COLO829 (cell line): ENCODE measurements around the gene ALDOC.

Source experiments
- DNase-seq: peaks from one replicate; pipeline ENCODE4 v3.0.0; 2012; ENCODE audit warnings: low spot score

ALDOC gene

GRCh38 chr17:28532050-28532960, 44.4 kb downstream of the ALDOC start:
- DNase-seq: no peak

DNA sequence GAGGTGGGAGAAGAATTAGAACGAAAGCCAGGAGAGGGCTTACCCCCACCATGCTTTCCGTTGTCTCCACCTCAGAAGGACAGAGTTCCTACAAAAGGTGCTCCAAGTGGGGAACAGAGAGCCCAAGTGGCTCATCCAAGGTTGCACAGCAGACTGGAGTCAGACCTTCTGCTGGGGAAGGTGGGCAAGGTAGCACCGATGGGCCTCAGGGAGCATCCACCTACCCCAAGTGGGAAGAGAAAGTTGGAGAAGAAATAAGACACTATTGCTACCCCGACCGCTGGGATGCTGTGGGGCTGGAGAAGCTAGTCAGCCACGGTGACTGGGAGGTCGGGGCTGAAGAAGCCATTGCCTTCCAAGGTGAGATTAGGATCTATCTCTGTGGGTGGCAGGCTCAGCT, 45.8 kb downstream of the ALDOC start:
- DNase-seq: no peak

GRCh38 chr17:28530250-28530649, 46.4 kb downstream of the ALDOC start:
- no peak for DNase-seq

- no peak for DNase-seq
Observed at GRCh38 chr17:28529013-28529400, 47.7 kb downstream of the ALDOC start.

DNA sequence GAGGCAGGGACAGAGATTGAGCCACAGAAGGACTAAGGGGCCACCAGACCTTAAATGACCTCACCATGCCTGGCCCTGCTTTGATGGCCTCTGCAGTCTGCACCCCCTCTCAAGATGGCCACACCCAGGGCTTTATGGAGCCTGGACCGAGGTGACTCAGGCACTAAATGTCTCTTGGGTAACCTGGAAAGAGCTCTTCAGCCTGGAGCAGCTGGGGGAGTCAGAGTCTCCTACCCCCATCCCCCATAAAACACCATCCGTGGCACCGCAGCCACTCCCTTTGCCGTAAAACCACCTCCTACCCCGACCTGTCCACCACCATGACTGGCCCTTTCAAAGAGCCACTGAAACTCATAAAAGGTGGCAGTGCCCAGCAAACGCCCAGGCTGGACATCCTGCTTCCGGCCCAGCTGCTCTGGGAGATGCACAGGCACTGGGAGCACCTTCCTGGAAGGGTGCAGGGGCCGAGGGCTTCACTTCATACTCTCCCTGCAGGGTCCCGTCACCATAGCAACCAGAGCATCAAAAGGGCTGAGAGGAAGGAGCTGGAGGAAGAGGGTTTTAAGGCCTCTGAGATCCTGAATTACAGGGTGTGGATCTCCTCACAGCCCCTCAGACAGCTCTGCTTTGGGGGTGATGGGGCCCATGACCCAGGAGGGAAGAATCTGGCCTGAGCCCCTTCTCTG, 48.2 kb downstream of the ALDOC start:
- DNase-seq: no peak

DNA sequence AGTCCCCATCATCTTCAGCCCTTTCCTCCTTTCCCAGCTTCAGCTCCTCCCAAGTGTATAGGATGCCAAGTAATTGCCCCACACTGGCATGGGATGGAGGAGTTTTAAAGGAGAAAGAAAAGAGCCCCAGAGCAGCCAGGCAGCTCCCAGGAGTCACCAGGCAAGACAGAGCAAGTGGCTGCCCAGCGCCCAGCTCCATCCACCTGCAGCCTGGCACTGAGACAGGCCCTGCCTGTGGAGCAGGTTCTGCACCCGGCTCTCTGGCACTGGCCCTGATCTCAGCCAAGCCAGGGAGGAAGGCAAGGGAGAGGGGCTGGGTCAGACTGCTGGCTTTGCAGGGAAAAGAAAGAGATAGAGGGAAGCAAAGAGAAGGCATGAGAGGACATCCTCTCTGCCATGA, 48.8 kb downstream of the ALDOC start:
- DNase-seq: no peak

DNA sequence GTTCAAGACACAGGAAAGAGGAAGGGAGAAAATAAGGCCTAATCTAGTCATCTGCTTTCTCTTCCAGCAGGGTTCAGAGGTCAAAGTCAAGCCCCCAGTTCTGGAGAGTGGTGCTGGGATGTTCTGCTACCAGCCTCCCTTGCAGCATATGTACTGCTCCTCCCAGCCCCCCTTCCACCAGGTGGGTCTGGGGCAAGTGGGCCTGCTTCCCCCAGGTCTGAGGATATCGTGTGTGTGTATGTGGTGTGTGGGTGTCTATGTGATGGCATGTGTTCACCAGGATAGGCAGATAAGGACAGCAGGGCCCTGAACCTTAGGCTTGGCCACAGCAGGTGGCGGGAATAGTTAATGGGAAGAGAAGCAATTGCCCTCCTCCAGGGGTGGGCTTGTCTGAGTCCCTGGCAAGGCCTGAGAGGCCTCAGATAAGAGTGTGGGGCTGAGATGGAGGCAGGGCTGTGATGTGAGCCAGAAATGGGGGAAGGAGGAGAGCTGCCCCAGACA, 49.5 kb downstream of the ALDOC start:
- DNase-seq: no peak

DNA sequence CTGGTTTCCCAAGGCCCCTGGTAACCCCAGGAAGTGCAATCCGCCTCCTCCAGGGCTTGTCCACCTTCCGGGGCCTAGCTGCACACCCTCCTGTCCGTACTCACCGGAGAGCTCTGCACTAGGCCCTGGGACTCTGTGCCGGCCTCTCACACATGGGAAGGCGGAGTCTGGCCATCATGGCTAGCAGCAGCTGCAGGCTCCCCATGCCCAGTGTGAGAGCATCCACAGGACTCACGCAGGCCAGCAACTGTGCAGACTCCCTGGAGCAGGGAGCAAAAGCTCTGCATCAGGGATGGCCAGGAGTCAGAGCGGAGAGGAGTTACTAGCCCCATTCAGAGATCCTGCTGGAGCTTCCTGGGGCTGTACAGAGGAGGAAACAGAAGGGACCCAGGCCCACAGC, 50.3 kb downstream of the ALDOC start:
- no peak for DNase-seq

- DNase-seq: no peak
Observed at GRCh38 chr17:28524476-28525424, 51.9 kb downstream of the ALDOC start.

- DNase-seq: no peak
Observed at GRCh38 chr17:28523876-28524275, 52.8 kb downstream of the ALDOC start.

GRCh38 chr17:28523186-28523585, 53.5 kb downstream of the ALDOC start:
- no peak for DNase-seq
